ENCODE data around the gene TSPAN31.

GRCh38 chr12:57733928-57734327 lies 10.9 kb upstream of the TSPAN31 start:
- TF ChIP-seq CTCF (IDR thresholded peaks at IDR 0.05) (no peak), POLR2A (IDR thresholded peaks at IDR 0.05) (no peak)

All from sigmoid colon (tissue), 3 donors.